Panc1 (cell line): ENCODE data around the gene SLC7A14. TPM values are rescaled to one million over a fixed set of nuclear protein-coding genes. Genes with fewer than 3 reads are reported as not detected.

Experiments used
- ATAC-seq: fragments of 200-7000 bp; cut with Tn5 transposase; 2 replicates; pipeline ENCODE4 v1.9.1; 2020; ENCODE audit warnings: mild to moderate bottlenecking, moderate library complexity
- BruUV-seq: library from RNA; stranded (reverse); fragments of 400-500 nt; replicated peaks from 2 replicates; lab custom pipeline; 2021; lab: Mats Ljungman, UMichigan
- CTCF ChIA-PET: fragments of 300-600 bp; sonication (Branson Sonifier 250); formaldehyde crosslinking; loops from one replicate; lab custom pipeline; 2022; ENCODE audit warnings: antibody characterized with exemption; lab: Charles Lee
- POLR2A ChIA-PET: fragments of 300-600 bp; sonication (Branson Sonifier 250); formaldehyde crosslinking; loops from one replicate; lab custom pipeline; 2022; ENCODE audit warnings: antibody characterized with exemption; lab: Charles Lee
- DNase-seq: peaks from one replicate; pipeline ENCODE4 v3.0.0-alpha.2; 2010; ENCODE audit warnings: low read depth, low spot score
- H3K27ac ChIP-seq: 2 replicates; pipeline ENCODE4 v1.5.1; 2011; ENCODE audit warnings: mild to moderate bottlenecking, low read length, inconsistent platforms
- H3K27me3 ChIP-seq: fragments of 200-500 bp; sonication (Bioruptor generic); 2 replicates; pipeline ENCODE4 v1.6.0; 2014; ENCODE audit warnings: low read length, inconsistent platforms; ENCODE audit not compliant: control insufficient read depth, insufficient read depth
- H3K36me3 ChIP-seq: fragments of 200-500 bp; sonication (Bioruptor generic); 2 replicates; pipeline ENCODE4 v1.5.1; 2014; ENCODE audit warnings: inconsistent platforms, mild to moderate bottlenecking, low read length, moderate library complexity; ENCODE audit not compliant: control insufficient read depth, insufficient read depth
- H3K4me1 ChIP-seq: 2 replicates; pipeline ENCODE4 v1.5.1; 2011; ENCODE audit warnings: inconsistent platforms, mild to moderate bottlenecking, low read length, moderate library complexity; ENCODE audit not compliant: control insufficient read depth, insufficient read depth
- H3K4me3 ChIP-seq, 2 experiments: 2 replicates each; pipeline ENCODE4 v1.5.1; 2011 to 2012; ENCODE audit warnings: low read depth in 2 of 2, low read length in 2 of 2, mild to moderate bottlenecking in 2 of 2, inconsistent platforms in 1 of 2, moderate library complexity in 1 of 2
- H3K9me3 ChIP-seq: fragments of 200-500 bp; sonication (Bioruptor generic); 2 replicates; pipeline ENCODE4 v1.5.1; 2014; ENCODE audit warnings: low read depth, mild to moderate bottlenecking, inconsistent platforms, low read length, moderate library complexity; ENCODE audit not compliant: control insufficient read depth, insufficient read depth
- POLR2AphosphoS5 ChIP-seq: IDR thresholded peaks from 2 replicates; pipeline ENCODE4 v1.6.1; 2012; ENCODE audit warnings: mild to moderate bottlenecking, low read depth, low read length, moderate library complexity
- SIN3A ChIP-seq: IDR thresholded peaks from 2 replicates; pipeline ENCODE4 v1.6.1; 2012; ENCODE audit warnings: low read depth, mild to moderate bottlenecking, low read length, moderate library complexity, borderline replicate concordance; ENCODE audit not compliant: insufficient read depth
- TCF7L2 ChIP-seq: IDR thresholded peaks from 2 replicates; pipeline ENCODE4 v1.6.1; 2011; ENCODE audit warnings: mild to moderate bottlenecking, low read depth, low read length, inconsistent platforms
- in situ Hi-C: cut with HindIII; loops from 2 replicates; pipeline ENCODE4 v1.10.0; 2016; ENCODE audit warnings: low sequenced_read_pairs, low pct_unique_long_range_greater_than_20kb
- intact Hi-C: fragments of 100-400 bp; cut with micrococcal nuclease; formaldehyde crosslinking; loops from one replicate; pipeline ENCODE4 v1.10.0; 2022; ENCODE audit not compliant: unreplicated experiment
- total RNA-seq: library from RNA; stranded (reverse); gene quantifications from one replicate; pipeline ENCODE4 v1.2.1, GENCODE V29; 2021; ENCODE audit not compliant: unreplicated experiment
- TF ChIP-seq, protein P1 (sequence below): fragments of 450-650 bp; IDR thresholded peaks from 2 replicates; pipeline ENCODE4 v1.5.1; 2017; ENCODE audit warnings: mild to moderate bottlenecking
- TF ChIP-seq, protein P2 (sequence below), 2 experiments: IDR thresholded peaks; 2 replicates each; pipeline ENCODE4 v1.6.1; 2011 to 2012; ENCODE audit warnings: low read depth in 2 of 2, control low read depth in 1 of 2, low read length in 1 of 2, mild to moderate bottlenecking in 1 of 2, moderate library complexity in 1 of 2; ENCODE audit not compliant: insufficient read depth in 1 of 2

Gene SLC7A14
- total RNA-seq, 1 experiment from 2014 or later: not detected

DNA sequence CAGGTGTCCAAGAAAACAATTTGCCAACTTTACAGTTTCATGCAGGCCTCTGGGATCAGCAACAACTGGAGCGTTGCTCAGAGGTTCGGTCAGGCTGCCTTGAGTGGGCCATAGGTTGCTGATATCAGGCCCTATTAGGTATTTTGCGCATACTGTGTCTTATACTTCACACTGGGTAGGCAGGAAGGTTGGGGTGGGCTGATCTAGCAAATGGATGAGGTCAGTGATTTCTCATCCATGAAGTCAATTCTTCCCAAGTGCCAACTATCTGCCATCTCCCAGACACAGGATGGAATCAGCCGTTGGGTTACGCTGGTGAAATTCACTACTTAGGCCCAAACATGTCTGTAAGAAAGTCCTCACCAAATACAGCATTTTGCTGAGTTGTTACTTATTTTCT is 77.6 kb downstream of the SLC7A14 start:
- in situ Hi-C loops: no loop called here
- no peaks in the 10 kb centered on the region for H3K9me3 ChIP-seq

DNA sequence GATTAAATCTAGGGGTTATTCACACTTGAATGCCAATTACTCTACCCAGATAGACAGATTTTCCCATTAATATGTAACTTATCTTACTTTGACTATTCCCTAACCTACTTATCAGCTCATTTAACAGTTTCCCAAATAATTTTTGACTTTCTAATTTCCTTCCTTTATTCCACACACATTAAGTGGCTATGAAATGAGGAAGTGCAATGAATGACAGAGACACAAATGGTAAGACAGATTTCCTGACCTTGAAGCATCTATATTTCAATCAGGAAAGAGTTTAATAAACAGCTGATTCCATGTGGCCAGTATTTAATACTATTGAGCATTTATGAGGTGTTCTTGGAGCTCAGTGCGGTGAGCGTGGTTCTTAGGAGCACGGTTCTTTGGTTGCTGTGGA is 78.8 kb downstream of the SLC7A14 start:
- H3K27ac ChIP-seq: no peak overlapping the region

More for the DNA sequence above, 77.6 kb downstream of the SLC7A14 start:
- ATAC-seq: no peak
- ChIA-PET POLR2A (no interaction called here), CTCF (no interaction called here)
- no peak overlapping the region for H3K27ac ChIP-seq
- intact Hi-C loops: no loop called here
- TF ChIP-seq, protein P1, sequence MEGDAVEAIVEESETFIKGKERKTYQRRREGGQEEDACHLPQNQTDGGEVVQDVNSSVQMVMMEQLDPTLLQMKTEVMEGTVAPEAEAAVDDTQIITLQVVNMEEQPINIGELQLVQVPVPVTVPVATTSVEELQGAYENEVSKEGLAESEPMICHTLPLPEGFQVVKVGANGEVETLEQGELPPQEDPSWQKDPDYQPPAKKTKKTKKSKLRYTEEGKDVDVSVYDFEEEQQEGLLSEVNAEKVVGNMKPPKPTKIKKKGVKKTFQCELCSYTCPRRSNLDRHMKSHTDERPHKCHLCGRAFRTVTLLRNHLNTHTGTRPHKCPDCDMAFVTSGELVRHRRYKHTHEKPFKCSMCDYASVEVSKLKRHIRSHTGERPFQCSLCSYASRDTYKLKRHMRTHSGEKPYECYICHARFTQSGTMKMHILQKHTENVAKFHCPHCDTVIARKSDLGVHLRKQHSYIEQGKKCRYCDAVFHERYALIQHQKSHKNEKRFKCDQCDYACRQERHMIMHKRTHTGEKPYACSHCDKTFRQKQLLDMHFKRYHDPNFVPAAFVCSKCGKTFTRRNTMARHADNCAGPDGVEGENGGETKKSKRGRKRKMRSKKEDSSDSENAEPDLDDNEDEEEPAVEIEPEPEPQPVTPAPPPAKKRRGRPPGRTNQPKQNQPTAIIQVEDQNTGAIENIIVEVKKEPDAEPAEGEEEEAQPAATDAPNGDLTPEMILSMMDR: no peak
- no peak for TF ChIP-seq SIN3A
- no peak for TF ChIP-seq TCF7L2
- TF ChIP-seq, protein P2, sequence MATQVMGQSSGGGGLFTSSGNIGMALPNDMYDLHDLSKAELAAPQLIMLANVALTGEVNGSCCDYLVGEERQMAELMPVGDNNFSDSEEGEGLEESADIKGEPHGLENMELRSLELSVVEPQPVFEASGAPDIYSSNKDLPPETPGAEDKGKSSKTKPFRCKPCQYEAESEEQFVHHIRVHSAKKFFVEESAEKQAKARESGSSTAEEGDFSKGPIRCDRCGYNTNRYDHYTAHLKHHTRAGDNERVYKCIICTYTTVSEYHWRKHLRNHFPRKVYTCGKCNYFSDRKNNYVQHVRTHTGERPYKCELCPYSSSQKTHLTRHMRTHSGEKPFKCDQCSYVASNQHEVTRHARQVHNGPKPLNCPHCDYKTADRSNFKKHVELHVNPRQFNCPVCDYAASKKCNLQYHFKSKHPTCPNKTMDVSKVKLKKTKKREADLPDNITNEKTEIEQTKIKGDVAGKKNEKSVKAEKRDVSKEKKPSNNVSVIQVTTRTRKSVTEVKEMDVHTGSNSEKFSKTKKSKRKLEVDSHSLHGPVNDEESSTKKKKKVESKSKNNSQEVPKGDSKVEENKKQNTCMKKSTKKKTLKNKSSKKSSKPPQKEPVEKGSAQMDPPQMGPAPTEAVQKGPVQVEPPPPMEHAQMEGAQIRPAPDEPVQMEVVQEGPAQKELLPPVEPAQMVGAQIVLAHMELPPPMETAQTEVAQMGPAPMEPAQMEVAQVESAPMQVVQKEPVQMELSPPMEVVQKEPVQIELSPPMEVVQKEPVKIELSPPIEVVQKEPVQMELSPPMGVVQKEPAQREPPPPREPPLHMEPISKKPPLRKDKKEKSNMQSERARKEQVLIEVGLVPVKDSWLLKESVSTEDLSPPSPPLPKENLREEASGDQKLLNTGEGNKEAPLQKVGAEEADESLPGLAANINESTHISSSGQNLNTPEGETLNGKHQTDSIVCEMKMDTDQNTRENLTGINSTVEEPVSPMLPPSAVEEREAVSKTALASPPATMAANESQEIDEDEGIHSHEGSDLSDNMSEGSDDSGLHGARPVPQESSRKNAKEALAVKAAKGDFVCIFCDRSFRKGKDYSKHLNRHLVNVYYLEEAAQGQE (IDR thresholded peaks at IDR 0.05; ENCODE audit: insufficient read depth in 1 of 2, low read depth in 2 of 2, low read length in 1 of 2): no peak
- TF ChIP-seq POLR2AphosphoS5: no peak
- H3K4me3 ChIP-seq: no peak overlapping the region
- no peaks in the 10 kb centered on the region for H3K36me3 ChIP-seq
- H3K4me1 ChIP-seq: 0 out of 2 replicates have a peak, but pooled peaks cover 3% of the 10 kb centered on the region
- H3K27me3 ChIP-seq: 0 out of 2 replicates have a peak, but pooled peaks cover 1% of the 10 kb centered on the region
- no TSS peak for BruUV-seq
- DNase-seq: no peak

More for the DNA sequence above, 78.8 kb downstream of the SLC7A14 start:
- Histone ChIP-seq H3K4me3 (no peak overlapping the region), H3K4me1 (0 out of 2 replicates have a peak, but pooled peaks cover 3% of the 10 kb centered on the region), H3K9me3 (no peaks in the 10 kb centered on the region), H3K27me3 (no peaks in the 10 kb centered on the region), H3K36me3 (no peaks in the 10 kb centered on the region)
- ChIA-PET CTCF (no interaction called here), POLR2A (no interaction called here)
- ATAC-seq: no peak
- in situ Hi-C loops: no loop called here
- TF ChIP-seq SIN3A (no peak), TCF7L2 (no peak), POLR2AphosphoS5 (no peak)
- TF ChIP-seq, protein P2 (IDR thresholded peaks at IDR 0.05; ENCODE audit: insufficient read depth in 1 of 2, low read depth in 2 of 2, low read length in 1 of 2): no peak
- TF ChIP-seq, protein P1: no peak
- intact Hi-C loops: no loop called here
- no TSS peak for BruUV-seq
- no peak for DNase-seq
